IMR-90 (cell line): ENCODE data around the gene SHOX. TPM values are rescaled to one million over a fixed set of nuclear protein-coding genes. Genes with fewer than 3 reads are reported as not detected.
"Not testable (repeated sequence)": the region's sequence is repeated elsewhere in the genome, so short reads cannot be mapped to it uniquely, and the experiment has no call there.

Experiments
- ATAC-seq: fragments of 200-7000 bp; cut with Tn5 transposase; 2 replicates; pipeline ENCODE4 v1.9.1; 2020; ENCODE audit warnings: low read depth, mild to moderate bottlenecking, moderate library complexity
- BruUV-seq: library from RNA; stranded (reverse); fragments of 400-500 nt; replicated peaks from 2 replicates; lab custom pipeline; 2021; lab: Mats Ljungman, UMichigan
- CTCF ChIA-PET: fragments of 300-600 bp; formaldehyde crosslinking; extraction: SDS; loops from one replicate; lab custom pipeline; 2021; ENCODE audit warnings: antibody characterized with exemption; lab: Yijun Ruan, JAX
- POLR2A ChIA-PET: fragments of 300-600 bp; sonication (Branson Sonifier 250); formaldehyde crosslinking; loops from one replicate; lab custom pipeline; 2022; ENCODE audit warnings: antibody characterized with exemption; ENCODE audit not compliant: unreplicated experiment; lab: Charles Lee
- DNase-seq: peaks from one replicate; pipeline ENCODE4 v3.0.0; 2013
- H2AFZ ChIP-seq: replicated peaks from 2 replicates; pipeline ENCODE3; 2013; ENCODE audit warnings: low read length, mild to moderate bottlenecking; ENCODE audit not compliant: poor library complexity
- H2AK5ac ChIP-seq: 2 replicates; pipeline ENCODE4 v1.6.1; 2013; ENCODE audit warnings: low read depth, low read length, inconsistent platforms
- H2AK9ac ChIP-seq: replicated peaks from 2 replicates; pipeline ENCODE3; 2013; ENCODE audit warnings: mild to moderate bottlenecking, low read depth, low read length, moderate library complexity; ENCODE audit not compliant: poor library complexity
- H2BK120ac ChIP-seq: 2 replicates; pipeline ENCODE4 v1.6.1; 2013; ENCODE audit warnings: low read depth, low read length, inconsistent platforms
- H2BK15ac ChIP-seq: 3 replicates; pipeline ENCODE4 v1.6.1; 2013; ENCODE audit warnings: low read depth, low read length, inconsistent platforms
- H2BK20ac ChIP-seq: 2 replicates; pipeline ENCODE4 v1.6.1; 2013; ENCODE audit warnings: low read depth, mild to moderate bottlenecking, inconsistent platforms, low read length, moderate library complexity
- H2BK5ac ChIP-seq: 2 replicates; pipeline ENCODE4 v1.6.1; 2013; ENCODE audit warnings: mild to moderate bottlenecking, low read depth, low read length, inconsistent platforms; ENCODE audit not compliant: poor library complexity, severe bottlenecking
- H3K14ac ChIP-seq: replicated peaks from 2 replicates; pipeline ENCODE4 v1.6.1; 2013; ENCODE audit warnings: low read depth, low read length, inconsistent platforms
- H3K18ac ChIP-seq: 2 replicates; pipeline ENCODE4 v1.6.1; 2013; ENCODE audit warnings: low read depth, low read length, control low read depth
- H3K23ac ChIP-seq: 2 replicates; pipeline ENCODE4 v1.6.1; 2013; ENCODE audit warnings: low read depth, low read length, inconsistent platforms
- H3K27ac ChIP-seq: 2 replicates; pipeline ENCODE4 v1.5.1; 2013; ENCODE audit warnings: mild to moderate bottlenecking, control low read depth, low read length; ENCODE audit not compliant: insufficient read depth
- H3K27me3 ChIP-seq: 2 replicates; pipeline ENCODE4 v1.6.1; 2013; ENCODE audit warnings: low read length; ENCODE audit not compliant: control insufficient read depth, insufficient read depth
- H3K36me3 ChIP-seq: 2 replicates; pipeline ENCODE4 v1.6.1; 2013; ENCODE audit warnings: low read length, mixed read lengths; ENCODE audit not compliant: control insufficient read depth, insufficient read depth
- H3K4ac ChIP-seq: 2 replicates; pipeline ENCODE4 v1.6.1; 2013; ENCODE audit warnings: low read depth, low read length, inconsistent platforms
- H3K4me1 ChIP-seq: 2 replicates; pipeline ENCODE4 v1.6.1; 2013; ENCODE audit warnings: low read length, mixed read lengths; ENCODE audit not compliant: control insufficient read depth, insufficient read depth
- H3K4me2 ChIP-seq: 2 replicates; pipeline ENCODE4 v1.6.1; 2013; ENCODE audit warnings: low read depth, mild to moderate bottlenecking, control low read depth, low read length, moderate library complexity
- H3K4me3 ChIP-seq: 2 replicates; pipeline ENCODE4 v1.5.1; 2013; ENCODE audit warnings: low read depth, mild to moderate bottlenecking, control low read depth, low read length, moderate library complexity; ENCODE audit not compliant: insufficient read depth
- H3K56ac ChIP-seq: 2 replicates; pipeline ENCODE4 v1.6.1; 2013; ENCODE audit warnings: low read length, inconsistent platforms; ENCODE audit not compliant: insufficient read depth; ENCODE audit errors: extremely low read depth
- H3K79me1 ChIP-seq, 2 experiments: 2 replicates each; pipeline ENCODE4 v1.6.1; 2013; ENCODE audit warnings: low read length in 2 of 2, inconsistent platforms in 1 of 2, low read depth in 1 of 2
- H3K9ac ChIP-seq: 2 replicates; pipeline ENCODE4 v1.6.1; 2013; ENCODE audit warnings: low read depth, low read length, control low read depth
- H3K9me1 ChIP-seq: 2 replicates; pipeline ENCODE4 v1.6.1; 2013; ENCODE audit warnings: low read length, inconsistent platforms; ENCODE audit not compliant: insufficient read depth
- H3K9me3 ChIP-seq: 2 replicates; pipeline ENCODE4 v1.6.1; 2013; ENCODE audit warnings: low read length; ENCODE audit not compliant: control insufficient read depth, insufficient read depth
- H4K20me1 ChIP-seq: 2 replicates; pipeline ENCODE4 v1.6.1; 2013; ENCODE audit warnings: low read length, inconsistent platforms; ENCODE audit not compliant: insufficient read depth
- H4K5ac ChIP-seq: 2 replicates; pipeline ENCODE4 v1.6.1; 2013; ENCODE audit warnings: mild to moderate bottlenecking, low read depth, low read length, control low read depth
- H4K8ac ChIP-seq, 2 experiments: 2 replicates each; pipeline ENCODE4 v1.6.1; 2013; ENCODE audit warnings: low read depth in 2 of 2, low read length in 2 of 2, control low read depth in 1 of 2, inconsistent platforms in 1 of 2
- H4K91ac ChIP-seq: 2 replicates; pipeline ENCODE4 v1.6.1; 2013; ENCODE audit warnings: low read depth, low read length, inconsistent platforms; ENCODE audit not compliant: insufficient read depth
- FOS ChIP-seq: fragments of 150-350 bp; IDR thresholded peaks from 2 replicates; pipeline ENCODE4 v1.6.1; 2016; ENCODE audit warnings: low read depth, low read length
- USF2 ChIP-seq: fragments of 150-350 bp; IDR thresholded peaks from 2 replicates; pipeline ENCODE4 v1.6.1; 2017; ENCODE audit warnings: mild to moderate bottlenecking, antibody characterized with exemption, low read length, low read depth
- WGBS, 2 experiments: methylation state at CpG; one replicate each; pipeline versions ENCODE4 v1.1.5 to v1.1.7; 2013; ENCODE audit warnings: missing lambda C conversion rate in 2 of 2; ENCODE audit not compliant: insufficient read length in 1 of 2; ENCODE audit errors: extremely low coverage in 2 of 2; 5-methylcytosine and 5-hydroxymethylcytosine counted together
- dilution Hi-C: fragments of 300-500 bp; cut with HindIII; formaldehyde crosslinking; loops from one replicate; pipeline ENCODE4 v1.14.3; 2018; ENCODE audit warnings: low sequenced_read_pairs; ENCODE audit not compliant: unreplicated experiment
- in situ Hi-C: fragments of 300-500 bp; cut with MboI; formaldehyde crosslinking; loops from 3 replicates; pipeline ENCODE4 v1.14.3; 2019; ENCODE audit warnings: low sequenced_read_pairs, inconsistent platforms, mixed read lengths
- intact Hi-C: fragments of 100-400 bp; cut with micrococcal nuclease; formaldehyde crosslinking; loops from 2 replicates; pipeline ENCODE4 v1.10.0; 2022
- polyA plus RNA-seq, 3 experiments: library from polyadenylated mRNA; depleted of rRNA; stranded (reverse); fragments of >200 nt; gene quantifications; 2 replicates each; pipeline ENCODE4 v1.2.3, GENCODE V29; 2012; ENCODE audit warnings: low replicate concordance in 1 of 3
- total RNA-seq: library from RNA; depleted of rRNA; stranded (reverse); fragments of >200 nt; gene quantifications from 2 replicates; pipeline ENCODE4 v1.2.3, GENCODE V29; 2012

SHOX gene
- total and polyA plus RNA-seq, 2 of the 4 experiments (the other 2 are of a cell fraction) = not detected

GRCh38 chrX:650811-651210 lies 20.2 kb downstream of the SHOX start:
- H3K4me2 ChIP-seq = no peak overlapping the region
- H2AK5ac ChIP-seq = no peak overlapping the region
- ChIA-PET CTCF (no interaction called here), POLR2A (no interaction called here)
- TF ChIP-seq FOS = no peak
- no peak for TF ChIP-seq USF2
- WGBS, 2 experiments = 40% methylated on average over 2 of the region's 13 CpGs; no CpG with 5 or more reads in 1 of the 2 experiments
- no peaks in the 10 kb centered on the region for H3K9me1 ChIP-seq
- H4K5ac ChIP-seq = no peak overlapping the region
- H2AK9ac ChIP-seq = no peak overlapping the region
- H3K23ac ChIP-seq = no peak overlapping the region
- H2BK120ac ChIP-seq = no peak overlapping the region
- H2AFZ ChIP-seq = no peak overlapping the region
- no peaks in the 10 kb centered on the region for H3K4me1 ChIP-seq
- no peaks in the 10 kb centered on the region for H3K27me3 ChIP-seq
- H3K9me3 ChIP-seq = peaks cover 21% of the 10 kb centered on the region
- ATAC-seq (no peak), DNase-seq (no peak)
- no peak overlapping the region for H3K27ac ChIP-seq
- H2BK5ac ChIP-seq = no peak overlapping the region
- BruUV-seq = no TSS peak
- no peak overlapping the region for H3K4ac ChIP-seq
- no peak overlapping the region for H2BK20ac ChIP-seq
- H3K18ac ChIP-seq = no peak overlapping the region
- intact Hi-C loops = no loop called here
- H3K14ac ChIP-seq = no peak overlapping the region
- in situ Hi-C loops = no loop called here
- H2BK15ac ChIP-seq = no peak overlapping the region
- H4K8ac ChIP-seq = no peak overlapping the region
- no peak overlapping the region for H3K56ac ChIP-seq
- no peaks in the 10 kb centered on the region for H4K20me1 ChIP-seq
- H3K9ac ChIP-seq = no peak overlapping the region
- dilution Hi-C loops = no loop called here
- H4K91ac ChIP-seq = no peak overlapping the region
- no peaks in the 10 kb centered on the region for H3K36me3 ChIP-seq
- H3K79me1 ChIP-seq = no peaks in the 10 kb centered on the region
- H3K4me3 ChIP-seq = no peak overlapping the region

- POLR2A ChIA-PET, H2BK15ac ChIP-seq, H2BK5ac ChIP-seq, H3K36me3 ChIP-seq, DNase-seq, H3K27me3 ChIP-seq, CTCF ChIA-PET, H2AK5ac ChIP-seq, H4K5ac ChIP-seq, H3K9me1 ChIP-seq, H2AFZ ChIP-seq, H3K9ac ChIP-seq, H3K4ac ChIP-seq, dilution Hi-C loops, H3K27ac ChIP-seq, H3K23ac ChIP-seq, BruUV-seq, H3K4me3 ChIP-seq, H4K20me1 ChIP-seq, H4K8ac ChIP-seq, H3K79me1 ChIP-seq, H2BK20ac ChIP-seq, H3K18ac ChIP-seq, H4K91ac ChIP-seq, H3K14ac ChIP-seq, H2BK120ac ChIP-seq, intact Hi-C loops, H3K4me1 ChIP-seq, ATAC-seq, in situ Hi-C loops, H2AK9ac ChIP-seq, H3K4me2 ChIP-seq, H3K56ac ChIP-seq: not testable (repeated sequence)
- WGBS, 2 experiments = 88% methylated on average over 11 of the region's 25 CpGs; no CpG with 5 or more reads in 1 of the 2 experiments
- H3K9me3 ChIP-seq = peaks cover 23% of the 10 kb centered on the region
These were observed 21.3 kb downstream of the SHOX start for GRCh38 chrX:651922-652321.
